ENCODE data around the gene IRF7.

GRCh38 chr11:653837-654236 is 38.1 kb upstream of the IRF7 start:
- no peak for TF ChIP-seq CTCF (IDR thresholded peaks at IDR 0.05; ENCODE audit: insufficient read depth, low read depth, low read length)
- no peak for TF ChIP-seq EZH2 (IDR thresholded peaks at IDR 0.05; ENCODE audit: insufficient read depth, low read length)

Measured in astrocyte (in vitro differentiated cells and primary cell).